GM18508 (cell line): ENCODE data around the gene GNPDA1.
A peak's percentile ranks its signal among the peaks of the same experiment; 100 is the strongest.

Experiments
- ATAC-seq: cut with Tn5 transposase; IDR thresholded peaks from one replicate; pipeline ENCODE4 v1.9.1; 2021; ENCODE audit warnings: moderate number of reproducible peaks; ENCODE audit not compliant: insufficient read depth, unreplicated experiment

The GNPDA1 gene

DNA sequence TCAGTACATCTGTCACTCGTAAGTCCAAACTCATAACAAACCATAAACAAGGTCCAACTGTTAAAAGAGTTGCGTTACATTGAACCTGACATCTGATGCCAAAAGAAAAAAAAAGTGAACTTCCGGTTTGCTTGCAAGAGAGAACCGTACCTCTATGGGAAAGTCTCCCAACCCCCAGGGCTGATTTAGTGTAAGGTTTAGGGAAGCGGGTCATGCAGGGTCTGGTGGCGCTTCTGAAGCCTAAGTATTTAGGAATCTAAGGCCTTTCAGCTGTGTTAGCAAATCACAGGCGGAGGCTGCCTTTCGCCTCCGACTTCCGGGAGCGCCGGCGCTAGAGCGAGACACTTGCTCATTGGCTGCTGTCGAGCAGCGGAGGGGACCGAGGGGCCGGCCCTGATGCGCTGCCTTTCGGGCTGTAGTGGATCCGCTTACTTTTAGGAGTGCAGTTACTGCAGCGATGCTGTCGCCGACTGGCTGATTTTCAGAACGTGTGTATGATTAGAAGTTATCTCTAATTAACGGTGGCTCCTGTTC is 12.0 kb upstream of the GNPDA1 start:
- ATAC-seq = peak; percentile 91

DNA sequence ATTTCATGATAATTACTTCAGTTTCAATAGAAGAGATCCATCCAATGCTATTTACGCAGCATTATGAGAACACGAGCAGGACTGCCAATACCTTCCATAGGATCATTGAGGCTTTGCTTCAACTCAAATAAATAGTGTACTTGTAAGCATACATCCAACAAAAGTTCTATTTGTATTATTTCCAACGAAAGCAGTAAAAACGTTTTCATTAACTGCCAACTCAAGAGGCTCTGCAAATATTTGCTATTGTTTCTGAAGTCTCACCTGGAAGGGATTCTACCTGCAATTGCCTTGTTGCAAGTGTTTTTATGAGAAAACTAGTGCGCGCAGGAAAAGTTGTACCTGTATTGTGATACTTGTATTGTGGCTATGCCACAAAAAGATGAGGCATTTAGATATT is 11.0 kb upstream of the GNPDA1 start:
- no peak for ATAC-seq

DNA sequence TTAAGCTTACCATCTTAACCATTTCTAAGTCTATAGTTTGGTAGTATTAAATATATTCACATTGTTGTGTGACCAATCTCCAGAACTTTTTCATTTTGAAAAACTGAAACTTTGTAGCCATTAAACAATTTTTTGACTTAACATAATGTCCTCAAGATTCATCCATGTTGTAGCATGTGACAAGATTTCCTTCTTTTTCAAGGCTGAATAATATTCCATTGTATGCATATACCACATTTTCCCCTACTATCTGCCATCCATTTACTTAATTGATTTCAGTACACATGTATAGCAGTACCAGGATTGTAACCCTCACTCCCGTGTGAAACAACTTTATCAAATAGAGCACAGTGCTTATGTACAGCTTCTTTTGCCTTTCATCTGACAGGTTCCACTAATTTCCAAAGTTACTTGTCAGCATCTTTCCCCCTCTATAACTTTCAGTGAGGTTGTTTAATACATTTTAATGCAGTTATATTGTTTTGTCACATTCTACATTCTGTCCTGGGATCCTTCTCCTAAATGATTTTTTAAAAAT is 7.4 kb upstream of the GNPDA1 start:
- no peak for ATAC-seq

DNA sequence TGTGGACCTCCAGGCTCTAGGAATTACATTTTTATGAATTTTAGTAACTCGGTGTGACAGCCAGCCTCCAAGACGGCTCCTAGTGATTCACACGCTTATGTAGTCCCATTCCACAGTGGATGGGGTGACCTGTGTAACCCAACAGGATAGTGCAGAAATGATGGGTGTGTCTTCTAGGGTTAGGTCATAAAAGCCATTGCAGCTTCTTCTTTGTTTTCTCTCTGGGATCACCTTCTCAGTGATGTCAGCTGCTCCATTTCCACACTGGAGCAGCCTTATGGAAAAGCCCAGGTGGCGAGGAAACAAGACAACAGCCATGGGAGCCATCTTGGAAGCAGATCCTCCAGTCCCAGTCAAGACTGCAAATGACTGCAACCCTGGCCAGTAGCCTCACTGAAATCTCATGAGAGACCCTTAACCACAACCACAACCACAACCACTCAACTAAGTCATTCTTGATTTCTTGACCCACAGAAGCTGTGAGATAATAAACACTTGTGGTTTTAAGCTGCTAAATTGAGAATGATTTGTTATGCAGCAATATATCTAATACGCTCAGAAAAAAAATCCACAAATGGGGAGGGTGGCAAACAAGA is 5.1 kb upstream of the GNPDA1 start:
- ATAC-seq = peak; percentile 33

DNA sequence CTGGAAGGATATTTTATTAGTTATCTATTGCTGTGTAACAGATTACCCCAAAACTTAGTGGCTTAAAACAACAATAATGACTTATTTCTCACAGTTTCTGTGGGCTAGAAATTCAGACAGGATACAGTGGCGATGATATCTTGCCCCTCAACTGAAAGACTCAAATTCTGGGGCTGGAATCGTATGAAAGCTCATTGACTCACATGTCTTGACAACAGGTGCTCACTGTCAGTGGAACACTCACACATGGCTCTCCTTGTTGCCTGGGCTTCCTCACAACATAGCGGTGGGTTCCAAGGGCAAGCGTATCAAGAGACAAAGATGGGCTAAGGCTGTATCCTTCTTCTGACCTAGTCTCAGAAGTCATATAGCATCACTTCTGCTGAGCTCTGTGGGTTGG is 3.7 kb upstream of the GNPDA1 start:
- ATAC-seq = peak; percentile 32

DNA sequence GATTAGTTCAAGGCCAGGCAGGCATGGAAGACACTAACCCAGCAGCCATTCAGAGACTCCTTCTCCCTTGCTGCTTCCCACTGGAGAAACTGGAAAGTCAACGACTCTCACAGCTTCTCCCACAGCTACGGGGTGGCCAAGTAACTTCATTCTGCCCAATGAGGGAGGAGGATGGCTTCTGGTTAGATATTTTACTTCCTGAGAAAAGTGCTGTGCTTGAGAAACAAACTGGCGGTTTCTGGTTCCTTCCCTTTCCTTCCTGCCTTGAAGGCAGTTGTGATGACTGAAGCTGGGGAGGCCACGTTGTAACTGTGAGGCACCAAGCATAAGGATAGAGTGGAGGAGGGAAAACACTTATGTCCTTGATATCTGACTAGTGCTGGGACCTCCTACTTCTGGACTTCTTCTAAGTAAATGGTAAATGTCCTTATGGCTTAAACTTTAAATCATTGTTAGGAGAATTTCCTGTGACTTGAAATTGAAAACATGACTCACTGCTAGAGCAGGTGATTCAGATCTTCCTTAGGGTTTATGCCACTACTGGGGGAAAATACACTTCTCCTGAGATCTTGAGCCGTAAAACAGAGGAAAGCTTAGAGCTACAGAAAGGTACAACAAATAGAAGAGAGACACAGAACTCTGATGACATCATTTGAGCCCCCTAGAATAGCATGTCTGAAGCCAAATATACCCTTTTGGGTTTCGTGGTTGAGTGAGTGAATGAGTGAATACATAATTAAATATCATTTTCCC is 3.1 kb upstream of the GNPDA1 start:
- peak; percentile 31 for ATAC-seq

DNA sequence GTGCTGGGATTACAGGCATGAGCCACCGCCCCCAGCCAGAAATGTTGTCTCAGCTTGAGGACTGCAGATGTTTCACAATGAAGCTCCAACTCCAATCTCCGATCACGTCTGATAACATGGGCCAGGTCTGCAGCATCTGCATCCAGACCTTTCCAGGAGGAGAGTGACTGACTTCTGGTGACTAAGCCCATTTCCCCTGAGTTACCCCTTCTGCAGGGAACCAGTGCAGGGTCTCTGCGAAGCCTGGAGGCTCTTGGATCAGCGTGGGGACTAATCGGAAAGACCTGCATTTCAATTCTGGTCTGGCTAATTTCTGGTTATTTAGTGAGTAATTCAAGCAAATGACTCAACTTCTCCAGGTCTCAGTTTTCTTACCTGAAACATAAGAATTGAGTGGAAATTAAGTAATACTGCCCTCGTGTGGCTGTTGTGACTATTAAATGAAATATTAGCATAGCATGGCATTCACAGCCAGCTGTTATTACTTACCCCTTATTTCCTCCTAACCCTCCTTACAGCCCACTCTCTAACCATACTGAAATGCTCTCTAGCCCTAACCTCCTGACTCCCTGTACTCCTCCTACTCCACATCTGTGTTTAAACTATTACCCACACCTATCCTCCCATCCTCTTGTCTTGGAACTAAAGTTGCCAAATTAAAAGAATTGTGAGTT is 2.2 kb upstream of the GNPDA1 start:
- ATAC-seq = no peak

DNA sequence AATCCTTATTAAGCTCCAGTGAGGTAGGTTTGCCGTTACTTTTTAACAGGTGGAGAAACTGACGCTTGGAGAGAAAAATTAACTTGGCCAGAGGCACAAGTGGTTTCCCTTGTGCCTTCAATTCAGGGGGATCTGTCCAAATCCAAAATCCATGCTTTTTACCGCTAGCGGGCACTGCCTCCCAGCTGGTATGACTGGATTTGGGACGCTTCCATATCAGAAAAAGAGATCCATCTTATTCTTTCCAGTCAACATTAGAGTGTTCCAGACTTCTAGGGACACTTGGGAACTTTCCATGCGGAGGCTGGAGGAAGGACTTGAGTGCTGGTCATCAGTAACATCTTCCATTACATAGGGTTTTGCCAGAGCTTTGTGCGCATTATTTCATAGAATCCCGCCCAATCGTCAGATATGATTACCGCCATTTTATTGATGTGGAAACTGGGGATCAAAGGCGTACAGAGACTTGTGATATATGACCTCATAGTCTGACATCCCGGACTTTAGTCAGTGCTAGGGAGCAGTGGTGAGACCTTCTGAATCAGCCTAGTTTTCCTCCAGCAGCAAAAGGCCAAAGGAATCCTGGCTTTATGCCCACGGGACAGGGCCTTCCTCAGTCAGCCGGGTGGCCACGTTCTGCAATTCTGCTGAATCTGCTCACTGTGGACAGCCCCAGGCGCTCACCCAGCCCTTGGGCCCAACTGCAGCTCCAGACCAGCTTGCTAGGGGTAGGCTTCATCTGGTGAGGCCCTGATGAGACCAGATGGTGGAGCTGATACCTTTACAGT is 1.1 kb upstream of the GNPDA1 start:
- ATAC-seq = no peak

DNA sequence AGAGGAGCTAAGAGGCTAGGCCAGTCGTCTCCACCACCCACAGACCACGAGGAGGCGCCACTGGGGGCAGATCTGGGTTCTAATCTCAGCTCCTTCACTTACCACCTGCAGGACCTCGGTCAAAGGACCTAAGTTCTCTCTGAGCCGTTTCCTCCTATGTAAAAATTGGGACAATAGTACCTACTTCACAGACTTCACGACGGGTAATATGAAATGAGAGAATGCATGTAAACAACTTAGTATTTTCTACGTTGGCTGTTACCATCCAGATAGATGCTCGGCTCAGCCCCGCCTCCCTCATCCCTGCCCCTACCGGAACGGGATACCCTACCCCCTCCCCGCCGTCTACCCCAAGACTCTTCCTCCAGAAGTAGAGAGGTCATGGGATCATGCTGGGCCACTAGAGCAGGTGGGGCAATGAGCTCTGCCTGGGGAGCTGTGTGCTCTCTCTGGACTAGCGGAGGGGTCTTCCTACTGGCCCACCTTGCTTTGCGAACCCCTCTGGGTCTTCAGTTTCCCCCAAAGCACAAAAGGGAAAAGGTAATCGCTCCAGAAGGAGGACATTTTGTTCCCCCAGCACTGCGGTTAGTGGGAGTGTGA is 541 bp downstream of the GNPDA1 start:
- ATAC-seq = no peak

DNA sequence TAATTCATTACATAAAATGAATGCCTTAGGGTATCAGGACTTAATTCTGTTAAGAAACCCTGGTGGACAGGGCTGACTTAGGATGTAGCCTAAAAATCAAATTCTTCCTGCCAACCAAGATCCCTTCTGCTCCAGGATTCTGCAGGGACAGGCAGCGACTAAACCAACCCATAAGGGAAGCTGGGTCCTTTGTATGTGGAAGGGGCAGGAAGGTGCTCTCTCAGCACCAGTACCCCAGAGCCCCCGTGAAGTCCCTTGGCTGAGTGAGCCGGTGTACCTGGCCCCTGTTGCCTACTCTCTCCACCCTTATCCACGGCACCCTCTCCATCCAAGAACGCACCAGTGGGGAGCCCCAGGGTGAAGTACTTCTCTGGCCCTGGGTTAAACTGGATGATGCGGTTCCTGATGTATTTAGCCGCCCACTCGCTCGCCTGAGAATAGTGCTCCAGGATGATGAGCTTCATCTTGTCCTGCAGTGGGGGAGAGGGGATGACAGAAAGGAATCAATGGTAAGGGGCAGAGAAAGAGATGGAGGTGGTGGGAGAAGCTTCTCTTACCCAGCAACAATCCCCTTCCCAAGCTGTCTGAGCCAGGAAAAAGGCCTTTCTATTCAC is 1.1 kb downstream of the GNPDA1 start:
- no peak for ATAC-seq

DNA sequence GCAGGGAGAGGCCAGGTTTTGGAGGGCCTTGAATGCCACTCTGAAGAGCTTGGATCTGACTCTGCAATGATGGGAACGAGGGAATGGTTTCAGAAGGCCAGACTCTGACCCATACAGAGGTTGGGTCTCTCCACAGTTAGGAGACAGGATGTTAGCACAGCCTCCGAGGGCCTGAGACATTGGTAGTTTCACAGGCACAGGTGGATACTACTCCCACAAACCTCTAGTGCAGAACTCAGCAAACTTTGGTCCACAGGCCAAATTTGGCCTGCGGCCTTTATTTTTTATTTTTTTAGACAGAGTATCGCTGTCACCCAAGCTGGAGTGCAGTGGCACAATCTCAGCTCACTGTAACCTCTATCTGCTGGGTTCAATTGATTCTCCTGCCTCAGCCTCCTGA is 2.9 kb downstream of the GNPDA1 start:
- no peak for ATAC-seq

DNA sequence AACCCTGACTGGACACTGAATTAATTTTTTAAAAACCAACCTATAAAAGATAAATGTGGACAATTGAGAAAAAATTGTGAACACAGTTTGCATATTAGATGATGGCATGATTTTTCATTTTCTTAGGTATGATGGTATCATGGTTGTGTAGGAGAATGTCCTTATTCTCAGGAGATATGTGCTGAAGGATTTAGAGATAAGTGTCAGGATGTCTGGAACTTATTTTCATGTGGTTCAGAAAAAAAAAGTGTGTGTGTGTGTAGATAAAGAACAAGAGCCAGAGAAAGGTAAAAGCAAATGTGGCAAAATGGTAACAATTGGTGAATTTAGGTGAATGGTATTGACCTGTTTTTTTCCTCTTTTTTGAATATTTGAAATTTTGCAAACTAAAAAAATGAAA is 4.0 kb downstream of the GNPDA1 start:
- no peak for ATAC-seq

DNA sequence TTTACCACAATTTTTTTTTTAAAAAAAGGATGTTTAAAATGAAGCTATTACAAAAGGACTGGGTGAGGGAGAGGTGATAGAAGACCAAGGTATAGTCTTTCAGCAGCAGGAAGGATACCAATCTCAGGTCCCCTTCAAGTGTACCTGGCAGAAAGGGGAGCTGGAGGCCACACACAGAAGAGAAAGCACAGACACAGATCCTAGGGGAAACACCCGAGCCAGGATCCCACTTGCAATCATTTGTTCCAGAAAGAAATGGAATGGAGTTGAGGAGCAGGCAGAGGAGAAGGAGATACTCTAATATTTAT is 5.6 kb downstream of the GNPDA1 start:
- ATAC-seq = no peak

DNA sequence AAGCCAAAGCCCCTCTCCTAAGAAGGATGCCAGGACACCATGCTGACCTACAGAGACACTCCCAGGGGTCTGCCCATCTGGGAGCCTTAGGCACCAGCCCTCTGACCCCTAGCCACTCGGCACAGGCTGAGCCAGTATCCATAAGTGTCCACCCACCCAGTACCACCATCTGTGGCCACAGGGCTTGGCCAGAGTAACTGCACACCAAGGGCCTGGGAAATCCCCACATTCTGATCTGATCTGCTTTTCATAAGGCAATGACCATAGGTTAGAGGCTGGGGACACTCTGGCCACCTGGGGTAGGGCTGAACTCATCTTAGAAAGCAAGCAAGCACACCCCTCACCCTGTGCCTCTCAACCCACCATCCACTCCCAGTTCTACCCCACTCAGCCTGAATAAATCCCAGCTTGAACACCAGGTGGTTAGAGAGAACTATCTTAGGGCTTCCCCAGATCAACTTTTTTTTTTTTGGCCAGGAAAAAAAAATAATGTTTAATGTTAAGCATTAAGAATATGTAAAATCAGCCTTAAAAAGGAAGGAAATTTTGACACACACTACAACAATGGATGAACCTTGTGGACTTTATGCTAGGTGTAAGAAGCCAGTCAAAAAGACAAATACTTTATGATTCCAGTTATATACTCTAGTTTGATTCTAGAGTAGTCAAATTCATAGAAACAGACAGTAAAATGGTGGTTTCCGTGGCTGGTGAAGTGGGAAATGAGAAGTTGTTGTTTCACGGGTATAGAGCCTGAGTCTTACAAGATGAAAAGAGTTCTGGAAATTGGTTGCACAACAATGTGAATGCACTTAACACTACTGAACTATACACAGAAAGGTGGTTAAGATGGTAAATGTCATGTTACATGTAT is 6.2 kb downstream of the GNPDA1 start:
- no peak for ATAC-seq

DNA sequence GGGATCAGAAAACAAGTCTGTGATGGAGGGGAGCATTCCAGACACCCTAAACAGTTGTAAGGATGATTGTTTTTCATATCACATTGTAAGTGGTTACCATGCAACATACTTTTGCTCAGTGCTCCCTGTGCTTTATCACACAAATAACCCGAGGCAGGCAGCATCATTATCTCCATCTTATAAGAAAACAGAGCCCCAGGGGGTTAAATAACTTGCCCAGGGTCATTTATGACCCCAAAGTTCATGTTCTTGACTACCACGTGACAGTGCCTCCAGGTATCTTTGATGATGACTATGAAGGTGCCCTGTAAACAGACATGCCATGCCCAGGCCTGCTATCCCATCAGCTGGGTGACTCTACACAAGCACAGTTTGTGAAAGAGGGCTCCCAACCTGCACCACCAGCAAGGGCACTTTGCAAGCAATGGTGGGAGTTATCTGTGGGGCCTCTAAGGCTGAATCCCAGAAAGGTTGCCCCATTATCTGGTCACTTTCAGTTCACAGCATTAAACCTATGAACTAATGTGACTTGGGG is 9.5 kb downstream of the GNPDA1 start:
- ATAC-seq = no peak

DNA sequence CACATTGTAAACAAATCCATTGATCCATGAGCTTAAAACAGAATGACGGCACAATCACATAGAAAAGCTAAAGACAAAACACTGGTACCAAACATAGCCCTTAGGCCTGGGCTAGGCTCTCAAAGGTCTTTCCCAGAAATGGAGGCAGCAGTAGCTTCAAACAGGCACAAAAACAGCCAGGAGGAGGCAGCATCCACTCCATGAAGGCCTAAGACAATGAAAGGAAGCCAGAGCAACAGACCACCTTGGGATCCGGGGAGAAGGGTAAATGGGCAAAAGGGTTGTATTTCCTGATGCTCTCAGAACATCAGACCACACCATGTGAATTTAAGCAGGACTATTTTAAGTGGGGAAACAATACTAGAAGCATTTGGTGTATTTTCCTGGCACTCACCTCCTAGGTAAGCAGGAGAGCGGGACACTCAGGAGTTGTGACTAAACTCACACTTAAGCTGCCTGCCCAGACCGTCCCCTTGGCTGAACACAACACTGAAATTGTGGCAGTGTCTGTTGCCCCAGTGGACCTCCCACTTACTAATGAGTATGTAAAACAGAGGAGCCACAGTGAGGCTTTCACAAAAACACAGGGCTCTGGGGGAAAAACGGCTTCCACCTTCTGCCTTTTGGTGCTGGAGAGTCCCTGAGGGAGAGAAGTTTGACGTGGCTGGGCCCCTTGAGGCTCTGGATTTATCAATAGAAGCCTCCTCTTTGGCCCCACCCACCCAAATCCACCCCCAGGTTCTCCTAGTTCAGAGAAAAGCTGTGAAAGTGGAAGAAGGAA is 11.9 kb downstream of the GNPDA1 start:
- no peak for ATAC-seq

DNA sequence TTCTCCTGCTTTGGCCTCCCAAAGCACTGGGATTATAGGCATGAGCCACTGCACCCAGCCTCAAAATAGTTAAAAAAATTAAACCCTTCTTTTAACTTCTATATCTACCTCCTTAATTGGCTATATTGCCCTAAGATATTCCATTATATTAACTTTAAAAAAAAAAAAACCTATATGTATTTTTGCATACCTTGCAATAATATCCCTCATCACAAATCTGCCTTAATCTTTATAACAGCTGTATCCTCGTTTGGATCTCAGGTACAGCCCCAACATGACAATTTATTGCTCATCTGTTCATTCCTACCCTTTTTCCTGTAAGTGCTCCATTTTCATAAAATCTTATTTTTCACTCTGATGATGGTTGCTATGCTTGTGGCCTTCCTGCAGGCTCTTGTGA is 12.7 kb downstream of the GNPDA1 start:
- ATAC-seq = no peak
